HuH-7.5 (cell line): Measurements from ENCODE around the gene HLA-DPA1.

Source experiments
- DNase-seq: peaks from one replicate; pipeline ENCODE4 v3.0.0; 2011; ENCODE audit warnings: low spot score

The HLA-DPA1 gene

DNA sequence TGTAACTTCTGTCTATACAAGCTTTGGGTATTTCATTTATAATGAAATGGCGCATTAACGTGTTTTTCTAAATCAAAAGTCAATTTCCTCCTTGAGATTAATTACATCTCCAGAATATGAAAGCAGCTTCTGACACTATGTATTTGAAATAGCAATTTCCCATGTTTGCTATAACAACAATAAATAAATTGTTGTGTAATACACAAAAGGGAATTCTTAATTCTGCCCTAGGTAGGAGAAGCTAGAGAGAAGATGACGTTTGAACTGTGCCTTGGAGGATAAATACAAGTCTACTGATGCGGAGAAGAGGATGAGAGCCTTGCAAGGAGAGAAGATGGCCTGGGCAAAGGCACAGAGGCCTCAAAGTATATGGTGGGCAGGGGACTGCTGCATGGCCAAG lies 56.4 kb downstream of the HLA-DPA1 start:
- no peak for DNase-seq

DNA sequence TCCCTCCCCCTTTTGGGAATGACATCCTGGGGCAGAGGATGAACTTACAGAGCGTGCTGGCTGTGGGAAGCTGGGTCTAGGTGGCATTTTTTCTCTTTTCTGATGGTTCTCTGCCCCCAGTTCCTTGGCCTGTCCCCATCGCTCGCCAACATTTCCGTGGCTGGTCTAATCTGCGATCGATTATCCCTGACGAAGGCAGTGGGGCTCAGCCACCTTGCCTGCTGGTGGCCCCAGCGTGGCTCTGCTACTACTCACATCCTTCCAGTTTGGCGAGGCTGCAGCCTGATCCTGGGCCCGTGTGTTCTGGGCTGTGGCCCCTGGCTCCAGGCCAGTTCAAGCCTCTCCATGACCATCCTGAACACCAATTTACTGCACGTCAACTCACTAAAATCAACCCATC lies 57.7 kb downstream of the HLA-DPA1 start:
- DNase-seq = no peak

DNA sequence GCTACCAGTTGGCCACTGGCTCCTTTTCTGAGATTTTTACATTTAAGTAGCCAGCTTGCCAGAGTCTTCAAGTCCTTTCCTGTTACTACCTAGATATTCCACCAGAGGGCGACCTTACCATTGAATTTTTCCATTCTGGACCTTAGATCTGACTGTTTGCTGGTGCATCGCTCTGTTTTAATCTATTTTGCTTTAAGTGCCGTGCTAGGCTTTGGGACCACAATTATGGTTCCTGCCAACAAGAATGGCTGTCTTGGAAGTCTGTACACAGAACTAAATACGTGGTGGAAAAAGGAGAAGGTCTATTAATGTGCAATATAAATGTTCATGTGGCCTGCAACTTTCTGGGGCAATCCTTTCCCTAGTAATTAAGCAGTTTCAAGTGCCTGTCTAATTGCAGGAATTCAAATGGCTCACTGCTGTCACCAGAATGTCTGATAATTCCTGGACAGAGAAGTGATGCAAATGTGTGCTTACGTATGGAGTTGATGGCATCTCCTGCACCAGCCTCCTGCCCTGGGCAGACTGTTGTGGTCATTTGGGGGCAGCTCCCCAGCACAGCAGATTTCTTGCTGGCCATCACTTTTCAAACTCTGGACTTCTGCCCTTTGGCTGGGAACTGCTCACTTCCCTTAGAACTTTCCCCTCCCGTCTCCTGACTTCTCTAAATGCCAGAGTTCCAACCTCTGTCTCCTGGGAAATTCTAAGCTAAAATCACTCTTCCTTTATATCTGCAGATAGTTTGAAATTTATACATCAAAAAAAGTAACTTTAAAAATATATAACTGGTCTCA lies 58.4 kb downstream of the HLA-DPA1 start:
- DNase-seq = peak; percentile 54
